Glutamatergic neuron (in vitro differentiated cells): ENCODE data around the gene MKLN1. TPM values are rescaled to one million over a fixed set of nuclear protein-coding genes. Genes with fewer than 3 reads are reported as not detected.
"Not testable (repeated sequence)": the region's sequence is repeated elsewhere in the genome, so short reads cannot be mapped to it uniquely, and the experiment has no call there.

Source experiments
- DNase-seq: peaks from one replicate; pipeline ENCODE4 v3.0.0; 2022
- H3K27ac Mint-ChIP-seq: one replicate; pipeline ENCODE4 v1.8.0; 2020; ENCODE audit warnings: mild to moderate bottlenecking, mixed read lengths, inconsistent platforms; ENCODE audit not compliant: unreplicated experiment
- H3K27me3 Mint-ChIP-seq: one replicate; pipeline ENCODE4 v1.8.0; 2020; ENCODE audit warnings: mild to moderate bottlenecking, moderate library complexity, mixed read lengths, inconsistent platforms; ENCODE audit not compliant: unreplicated experiment
- H3K36me3 Mint-ChIP-seq: one replicate; pipeline ENCODE4 v1.8.0; 2020; ENCODE audit warnings: mild to moderate bottlenecking, mixed read lengths, inconsistent platforms; ENCODE audit not compliant: unreplicated experiment
- H3K4me1 Mint-ChIP-seq: one replicate; pipeline ENCODE4 v1.8.0; 2020; ENCODE audit warnings: mild to moderate bottlenecking, low read depth, mixed read lengths, inconsistent platforms; ENCODE audit not compliant: unreplicated experiment
- H3K4me3 Mint-ChIP-seq: one replicate; pipeline ENCODE4 v1.8.0; 2020; ENCODE audit warnings: mild to moderate bottlenecking, mixed read lengths, inconsistent platforms; ENCODE audit not compliant: unreplicated experiment
- H3K9me3 Mint-ChIP-seq: one replicate; pipeline ENCODE4 v1.8.0; 2020; ENCODE audit warnings: mild to moderate bottlenecking, moderate library complexity, mixed read lengths, inconsistent platforms; ENCODE audit not compliant: unreplicated experiment
- CTCF ChIP-seq: fragments of 200-600 bp; sonication (generic); IDR thresholded peaks from one replicate; pipeline ENCODE4 v1.5.0; 2021; ENCODE audit not compliant: partially characterized antibody, unreplicated experiment
- total RNA-seq: library from RNA; stranded (reverse); fragmentation: NEBNext Ultra II Directional; extraction: Animal tissue kit (Norgen Biotek cat#: 25700); gene quantifications from one replicate; pipeline ENCODE4 v1.2.1, GENCODE V29; 2021; ENCODE audit not compliant: unreplicated experiment

MKLN1 gene
- total RNA-seq, 1 donor from 2014 or later: 36.7 TPM

GRCh38 chr7:131329176-131329570 is 1.5 kb downstream of the MKLN1 start:
- peaks cover 3% of the 10 kb centered on the region for H3K9me3 Mint-ChIP-seq
- TF ChIP-seq CTCF: no peak
- H3K4me1 Mint-ChIP-seq: peaks cover 12% of the 10 kb centered on the region
- no peak overlapping the region for H3K27ac Mint-ChIP-seq
- no peaks in the 10 kb centered on the region for H3K36me3 Mint-ChIP-seq
- DNase-seq: no peak
- peaks cover 6% of the 10 kb centered on the region for H3K27me3 Mint-ChIP-seq
- H3K4me3 Mint-ChIP-seq: peak overlapping the region; percentile 96

GRCh38 chr7:131330299-131330698 is 2.6 kb downstream of the MKLN1 start:
- Mint-ChIP-seq H3K36me3 (no peaks in the 10 kb centered on the region), H3K27ac (no peak overlapping the region), H3K4me1 (peaks cover 12% of the 10 kb centered on the region), H3K4me3 (peak overlapping the region; percentile 15), H3K9me3 (peaks cover 3% of the 10 kb centered on the region), H3K27me3 (peaks cover 6% of the 10 kb centered on the region)
- TF ChIP-seq CTCF: no peak
- DNase-seq: no peak

- H3K9me3 Mint-ChIP-seq: peaks cover 3% of the 10 kb centered on the region
- H3K4me1 Mint-ChIP-seq: peaks cover 12% of the 10 kb centered on the region
- no peak for TF ChIP-seq CTCF
- DNase-seq: no peak
- no peak overlapping the region for H3K27ac Mint-ChIP-seq
- H3K27me3 Mint-ChIP-seq: peaks cover 6% of the 10 kb centered on the region
- H3K36me3 Mint-ChIP-seq: peaks cover 3% of the 10 kb centered on the region
- no peak overlapping the region for H3K4me3 Mint-ChIP-seq
These were observed 4.1 kb downstream of the MKLN1 start for GRCh38 chr7:131331806-131332205.

- H3K4me3 Mint-ChIP-seq, H3K36me3 Mint-ChIP-seq, DNase-seq, H3K9me3 Mint-ChIP-seq, H3K27ac Mint-ChIP-seq, H3K27me3 Mint-ChIP-seq: not testable (repeated sequence)
- H3K4me1 Mint-ChIP-seq: peaks cover 12% of the 10 kb centered on the region
These were observed 5.1 kb downstream of the MKLN1 start for GRCh38 chr7:131332729-131333128.

- Mint-ChIP-seq H3K27ac (no peak overlapping the region), H3K9me3 (peaks cover 3% of the 10 kb centered on the region)
These were observed 8.1 kb downstream of the MKLN1 start for GRCh38 chr7:131335639-131336381.

More at GRCh38 chr7:131335639-131336381, 8.1 kb downstream of the MKLN1 start:
- no peak for DNase-seq
- Mint-ChIP-seq H3K4me1 (peaks cover 3% of the 10 kb centered on the region), H3K4me3 (no peak overlapping the region), H3K27me3 (no peaks in the 10 kb centered on the region), H3K36me3 (peaks cover 9% of the 10 kb centered on the region)
- TF ChIP-seq CTCF: no peak
